Measurements from ENCODE around the gene CYB561D2. TPM values are rescaled to one million over a fixed set of nuclear protein-coding genes. Genes with fewer than 3 reads are reported as not detected.

Gene CYB561D2
- total RNA-seq, 1 donor from 2014 or later: 2.2 TPM

DNA sequence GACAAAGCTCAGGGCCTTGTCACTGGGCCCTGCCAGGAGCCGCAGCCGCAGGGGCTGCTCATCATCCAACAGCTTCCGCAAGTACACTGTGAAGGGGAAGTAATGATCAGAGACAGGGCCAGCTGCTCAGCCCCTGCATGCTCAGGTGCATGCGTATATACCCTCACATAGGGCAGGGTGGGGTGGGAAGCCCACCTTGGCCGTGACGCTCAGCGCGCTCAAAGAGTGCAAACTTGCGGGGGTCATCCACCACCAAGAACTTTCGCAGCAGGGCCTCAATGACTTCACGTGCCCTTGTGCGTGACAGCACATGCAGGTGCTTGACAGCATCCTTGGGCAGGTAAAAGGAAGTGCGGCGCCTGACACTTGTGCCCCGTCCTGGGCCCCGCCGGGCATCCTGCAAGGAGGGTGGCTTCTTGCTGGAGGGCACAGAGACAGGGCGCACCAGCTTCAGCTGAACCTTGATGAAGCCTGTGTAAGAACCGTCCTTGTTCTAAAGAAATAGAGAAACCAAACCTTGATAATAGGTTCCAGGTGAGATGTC is 19.2 kb upstream of the CYB561D2 start:
- TF ChIP-seq EZH2 (IDR thresholded peaks at IDR 0.05): no peak
- no peak for TF ChIP-seq EZH2phosphoT487 (IDR thresholded peaks at IDR 0.05)
- Mint-ChIP-seq H3K9me3 (no peaks in the 10 kb centered on the region), H3K4me3 (no peak overlapping the region), H3K36me3 (peaks cover 2% of the 10 kb centered on the region), H3K27me3 (ENCODE audit: insufficient read depth, low read depth) (peaks cover 4% of the 10 kb centered on the region), H3K27ac (no peak overlapping the region), H3K4me1 (peaks cover 30% of the 10 kb centered on the region)
- Histone ChIP-seq H3K9me3 (ENCODE audit: low read depth) (no peaks in the 10 kb centered on the region), H3K27me3 (no peaks in the 10 kb centered on the region), H4K20me1 (ENCODE audit: low read depth) (peaks cover 41% of the 10 kb centered on the region), H3K4me2 (no peak overlapping the region), H3K9ac (no peak overlapping the region), H2AFZ (replicated peaks) (no peak overlapping the region), H3K4me1 (peaks cover 20% of the 10 kb centered on the region), H3K4me3 (no peak overlapping the region), H3F3A (ENCODE audit: low read depth) (peaks cover 18% of the 10 kb centered on the region), H3K79me2 (ENCODE audit: low read depth) (peaks cover 50% of the 10 kb centered on the region), H3K27ac (no peak overlapping the region), H3K36me3 (no peaks in the 10 kb centered on the region)
- DNase-seq (ENCODE audit: low spot score): no peak

DNA sequence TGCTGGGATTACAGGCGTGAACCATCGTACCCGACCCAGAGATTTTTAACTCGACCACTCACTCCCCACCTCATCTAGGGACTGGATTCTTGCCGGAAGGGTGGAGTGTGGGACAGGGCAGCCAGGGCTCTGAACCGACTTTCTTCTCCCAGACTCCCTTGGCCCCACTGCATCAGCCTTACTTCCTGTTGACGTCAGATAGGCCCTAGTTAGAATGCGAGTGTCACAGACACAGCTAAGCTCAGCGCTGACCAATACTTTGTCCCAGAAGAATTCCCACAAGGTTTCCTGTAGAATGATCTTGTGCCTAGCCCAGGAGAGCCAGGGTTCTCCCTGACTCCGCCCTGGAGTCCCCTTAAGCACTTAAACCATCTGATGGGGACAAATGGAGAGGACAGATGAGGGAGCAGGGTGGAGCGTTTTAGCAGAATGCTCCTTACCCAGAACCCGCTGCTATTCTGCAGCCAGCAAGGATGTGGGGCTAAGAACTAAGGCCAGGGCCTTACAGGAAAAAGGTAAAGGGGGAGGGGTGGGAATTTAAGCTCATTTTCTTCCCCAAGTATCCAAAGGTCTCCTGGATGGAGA is 16.8 kb upstream of the CYB561D2 start:
- Mint-ChIP-seq H3K4me3 (peak overlapping the region; percentile 31), H3K4me1 (peaks cover 28% of the 10 kb centered on the region)
- no peak overlapping the region for H3K9ac ChIP-seq

DNA sequence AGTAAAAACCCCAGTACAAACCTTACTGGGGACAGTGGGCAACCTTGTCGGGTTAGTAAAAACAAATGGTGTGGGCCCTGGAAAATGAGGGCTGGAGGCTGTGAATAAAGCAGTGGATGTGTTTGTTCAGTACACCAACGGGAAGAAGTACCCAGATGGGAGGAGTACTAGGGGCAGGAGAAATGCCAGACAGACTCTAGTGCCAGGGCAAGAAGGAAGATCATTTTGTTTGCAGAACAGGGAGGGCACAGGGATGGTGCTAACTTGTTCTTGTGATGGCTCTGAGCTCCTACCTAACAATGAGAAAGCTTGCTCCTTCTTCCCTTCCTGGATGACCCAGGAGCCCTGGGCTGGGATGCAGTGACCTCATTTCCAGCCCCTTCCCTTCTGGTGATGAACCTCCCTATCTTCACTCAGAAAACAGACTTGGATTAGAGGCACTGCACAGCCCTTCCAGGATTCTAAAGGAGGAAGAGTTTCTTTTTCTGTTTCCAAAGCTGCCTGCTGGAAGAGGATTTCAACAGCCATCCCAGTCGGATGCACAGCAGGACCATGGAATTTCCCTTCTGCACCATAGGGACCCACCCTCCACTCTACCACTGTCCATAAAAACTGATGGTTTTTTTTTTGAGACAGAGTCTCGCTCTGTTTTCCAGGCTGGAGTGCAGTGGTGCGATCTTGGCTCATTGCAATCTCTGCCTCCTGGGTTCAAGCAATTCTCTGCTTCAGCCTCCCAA is 16.2 kb upstream of the CYB561D2 start:
- H3K9ac ChIP-seq: peak overlapping the region; percentile 37
- H3K79me2 ChIP-seq (ENCODE audit: low read depth): peaks cover 40% of the 10 kb centered on the region
- peaks cover 15% of the 10 kb centered on the region for H3K4me1 ChIP-seq
- Mint-ChIP-seq H3K4me3 (peak overlapping the region; percentile 31), H3K36me3 (peaks cover 3% of the 10 kb centered on the region), H3K27me3 (ENCODE audit: insufficient read depth, low read depth) (peaks cover 14% of the 10 kb centered on the region), H3K27ac (no peak overlapping the region), H3K4me1 (peaks cover 31% of the 10 kb centered on the region), H3K9me3 (no peaks in the 10 kb centered on the region)
- peaks cover 32% of the 10 kb centered on the region for H4K20me1 ChIP-seq (ENCODE audit: low read depth)
- H3K27me3 ChIP-seq: peaks cover 18% of the 10 kb centered on the region
- H3K9me3 ChIP-seq (ENCODE audit: low read depth): no peaks in the 10 kb centered on the region
- no peak overlapping the region for H2AFZ ChIP-seq (replicated peaks)
- no peak overlapping the region for H3K27ac ChIP-seq
- no peak for DNase-seq (ENCODE audit: low spot score)
- H3K4me3 ChIP-seq: no peak overlapping the region
- no peak overlapping the region for H3K4me2 ChIP-seq
- H3F3A ChIP-seq (ENCODE audit: low read depth): peaks cover 28% of the 10 kb centered on the region
- no peaks in the 10 kb centered on the region for H3K36me3 ChIP-seq
- TF ChIP-seq, protein P1, sequence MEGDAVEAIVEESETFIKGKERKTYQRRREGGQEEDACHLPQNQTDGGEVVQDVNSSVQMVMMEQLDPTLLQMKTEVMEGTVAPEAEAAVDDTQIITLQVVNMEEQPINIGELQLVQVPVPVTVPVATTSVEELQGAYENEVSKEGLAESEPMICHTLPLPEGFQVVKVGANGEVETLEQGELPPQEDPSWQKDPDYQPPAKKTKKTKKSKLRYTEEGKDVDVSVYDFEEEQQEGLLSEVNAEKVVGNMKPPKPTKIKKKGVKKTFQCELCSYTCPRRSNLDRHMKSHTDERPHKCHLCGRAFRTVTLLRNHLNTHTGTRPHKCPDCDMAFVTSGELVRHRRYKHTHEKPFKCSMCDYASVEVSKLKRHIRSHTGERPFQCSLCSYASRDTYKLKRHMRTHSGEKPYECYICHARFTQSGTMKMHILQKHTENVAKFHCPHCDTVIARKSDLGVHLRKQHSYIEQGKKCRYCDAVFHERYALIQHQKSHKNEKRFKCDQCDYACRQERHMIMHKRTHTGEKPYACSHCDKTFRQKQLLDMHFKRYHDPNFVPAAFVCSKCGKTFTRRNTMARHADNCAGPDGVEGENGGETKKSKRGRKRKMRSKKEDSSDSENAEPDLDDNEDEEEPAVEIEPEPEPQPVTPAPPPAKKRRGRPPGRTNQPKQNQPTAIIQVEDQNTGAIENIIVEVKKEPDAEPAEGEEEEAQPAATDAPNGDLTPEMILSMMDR (IDR thresholded peaks at IDR 0.05): no peak
- TF ChIP-seq EZH2 (IDR thresholded peaks at IDR 0.05) (no peak), EZH2phosphoT487 (IDR thresholded peaks at IDR 0.05) (no peak)

More for the DNA sequence above, 16.8 kb upstream of the CYB561D2 start:
- Histone ChIP-seq H3K27ac (no peak overlapping the region), H2AFZ (replicated peaks) (no peak overlapping the region), H3K36me3 (no peaks in the 10 kb centered on the region), H3K27me3 (peaks cover 11% of the 10 kb centered on the region), H3K4me3 (no peak overlapping the region), H3K4me2 (no peak overlapping the region), H3F3A (ENCODE audit: low read depth) (peaks cover 32% of the 10 kb centered on the region), H3K4me1 (peaks cover 15% of the 10 kb centered on the region), H3K9me3 (ENCODE audit: low read depth) (no peaks in the 10 kb centered on the region), H3K79me2 (ENCODE audit: low read depth) (peaks cover 40% of the 10 kb centered on the region), H4K20me1 (ENCODE audit: low read depth) (peaks cover 32% of the 10 kb centered on the region)
- Mint-ChIP-seq H3K9me3 (no peaks in the 10 kb centered on the region), H3K27ac (peak overlapping the region; percentile 33), H3K27me3 (ENCODE audit: insufficient read depth, low read depth) (peaks cover 8% of the 10 kb centered on the region), H3K36me3 (peaks cover 2% of the 10 kb centered on the region)
- no peak for DNase-seq (ENCODE audit: low spot score)
- TF ChIP-seq, protein P1 (IDR thresholded peaks at IDR 0.05): no peak
- no peak for TF ChIP-seq EZH2phosphoT487 (IDR thresholded peaks at IDR 0.05)
- TF ChIP-seq EZH2 (IDR thresholded peaks at IDR 0.05): no peak
